GM18502 (cell line): ENCODE results near the gene SMPD3.
A peak's percentile ranks its signal among the peaks of the same experiment; 100 is the strongest.

Source experiments
- ATAC-seq: cut with Tn5 transposase; IDR thresholded peaks from one replicate; pipeline ENCODE4 v1.9.1; 2021; ENCODE audit warnings: mild to moderate bottlenecking; ENCODE audit not compliant: unreplicated experiment, poor library complexity

SMPD3 gene

DNA sequence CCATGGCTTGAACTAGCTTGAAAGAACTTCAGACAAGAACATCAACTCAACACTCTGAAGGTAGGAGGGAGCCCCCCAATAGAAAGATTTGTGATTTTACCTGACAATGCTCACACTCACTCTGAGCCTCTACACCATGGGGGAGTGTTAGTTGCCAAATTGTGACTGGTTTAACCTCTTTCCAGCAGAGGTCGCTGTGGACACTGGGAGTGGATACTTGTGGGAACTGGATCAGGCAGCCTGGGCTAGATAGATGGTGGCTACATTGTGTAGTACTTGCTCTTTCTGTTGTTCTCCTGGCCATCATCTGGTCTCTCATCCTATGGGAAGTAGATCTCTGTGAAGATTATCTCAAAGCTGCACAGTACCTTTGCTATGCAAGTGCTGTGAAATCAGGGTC is 2.9 kb downstream of the SMPD3 start:
- ATAC-seq, result no peak

DNA sequence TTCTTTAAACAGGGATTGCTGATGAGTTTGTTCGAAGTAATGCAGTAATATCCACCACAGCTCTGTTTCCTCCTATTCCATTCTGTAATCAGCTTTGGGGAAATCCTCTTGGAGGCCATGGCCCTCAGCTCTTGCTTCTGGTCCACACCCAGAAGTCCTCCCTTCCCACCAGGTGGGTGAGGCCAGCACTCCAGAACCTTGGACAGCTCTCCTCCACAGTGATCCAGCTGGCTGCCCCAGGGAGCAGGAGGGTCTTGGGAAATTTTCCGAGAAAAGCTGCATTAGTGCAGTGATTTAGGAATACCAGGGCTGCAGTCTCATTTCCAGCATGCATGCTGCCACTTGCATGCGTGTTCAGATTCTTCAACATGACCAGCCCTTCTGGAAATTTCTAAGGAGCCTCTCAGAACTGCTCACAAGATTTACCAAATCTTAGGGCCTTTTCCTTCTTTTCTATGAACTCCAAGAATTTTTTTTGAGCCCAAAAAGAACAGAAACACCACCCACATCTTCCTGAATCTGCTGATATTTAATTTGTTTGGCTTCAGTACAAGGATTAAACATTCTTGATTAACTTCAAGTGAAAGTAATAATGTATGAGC is 4.2 kb downstream of the SMPD3 start:
- ATAC-seq, result no peak

DNA sequence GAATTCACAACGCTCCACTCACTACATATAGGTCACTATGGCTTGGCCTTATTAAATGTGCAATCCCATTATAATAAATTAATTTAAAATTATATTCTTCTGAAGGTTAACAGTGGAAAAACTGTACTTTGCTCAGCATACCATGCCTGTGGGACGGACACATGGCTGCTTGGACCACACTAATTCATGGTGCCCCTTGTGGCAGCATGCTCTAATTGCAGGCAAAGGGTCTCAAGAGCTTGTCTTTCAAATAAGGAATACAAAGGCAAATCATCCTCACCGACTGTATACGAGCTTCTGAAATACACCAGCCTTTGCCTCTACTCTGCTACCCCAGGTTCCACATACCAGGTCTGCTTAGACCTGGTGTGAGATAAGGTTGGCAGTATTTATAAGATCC is 11.7 kb downstream of the SMPD3 start:
- no peak for ATAC-seq

DNA sequence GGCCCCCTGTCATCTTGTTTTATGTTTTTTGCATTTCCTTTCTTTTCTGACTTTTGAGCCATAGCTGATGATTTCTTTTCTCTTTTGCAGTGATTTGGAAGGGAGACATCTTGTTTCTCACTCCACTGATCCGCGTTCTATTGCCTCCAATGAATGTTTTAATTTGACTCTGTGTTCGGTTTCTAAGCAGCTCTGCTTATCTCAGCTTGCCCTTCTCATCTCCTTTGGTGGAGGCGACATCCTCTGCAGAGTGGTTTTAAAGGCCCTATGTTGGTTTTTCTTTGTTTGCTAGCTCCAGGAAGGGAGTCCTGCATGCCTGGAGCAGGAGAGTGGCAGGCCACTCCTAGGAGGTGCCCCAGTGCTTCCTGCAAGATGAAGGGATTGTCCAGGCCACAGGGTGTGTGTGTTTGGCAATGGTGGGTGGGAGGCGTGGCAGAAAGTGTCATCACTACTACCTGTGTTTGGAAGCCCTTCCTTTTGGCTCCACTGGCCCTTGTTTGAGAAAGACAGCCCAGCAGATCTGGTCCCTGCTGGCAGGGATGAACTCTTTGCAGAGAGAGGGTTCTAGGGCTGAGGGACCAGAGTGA is 13.6 kb downstream of the SMPD3 start:
- no peak for ATAC-seq

DNA sequence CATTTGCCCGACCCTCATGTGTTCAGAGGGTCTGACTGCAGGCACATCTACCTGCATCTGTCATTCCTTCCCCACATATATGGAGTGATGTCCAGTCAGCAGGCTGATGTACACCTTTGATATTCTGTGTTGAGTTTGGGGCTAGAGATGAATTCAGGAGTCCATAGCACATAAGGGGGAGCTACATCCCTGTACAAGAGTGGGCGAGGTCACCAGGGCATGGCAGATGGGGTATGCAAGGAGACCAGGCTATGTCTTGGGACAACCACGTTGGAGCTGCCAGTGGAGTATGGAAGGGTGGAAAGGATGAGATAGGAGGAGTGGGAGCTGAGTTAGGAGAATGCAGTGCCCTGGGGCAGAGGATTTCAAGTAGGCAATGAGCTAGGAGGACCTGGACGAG is 15.0 kb downstream of the SMPD3 start:
- ATAC-seq, result no peak

DNA sequence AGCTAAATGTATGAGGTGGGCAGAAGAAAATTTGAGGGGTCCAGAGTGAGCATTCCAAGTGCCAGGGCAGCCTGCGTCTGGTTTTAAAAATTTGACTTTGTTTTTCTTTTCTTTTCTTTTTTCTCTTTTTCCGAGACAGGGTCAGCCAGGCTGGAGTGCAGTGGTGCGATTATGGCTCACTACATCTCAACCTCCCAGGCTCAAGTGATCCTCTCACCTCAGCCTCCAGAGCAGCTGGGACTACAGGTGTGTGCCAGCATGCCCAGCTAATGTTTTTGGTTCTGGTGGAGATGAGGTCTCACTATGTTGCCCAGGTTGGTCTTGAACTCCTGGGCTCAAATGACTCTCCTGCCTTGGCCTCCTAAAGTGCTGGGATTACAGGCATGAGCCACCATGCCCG is 15.6 kb downstream of the SMPD3 start:
- no peak for ATAC-seq

DNA sequence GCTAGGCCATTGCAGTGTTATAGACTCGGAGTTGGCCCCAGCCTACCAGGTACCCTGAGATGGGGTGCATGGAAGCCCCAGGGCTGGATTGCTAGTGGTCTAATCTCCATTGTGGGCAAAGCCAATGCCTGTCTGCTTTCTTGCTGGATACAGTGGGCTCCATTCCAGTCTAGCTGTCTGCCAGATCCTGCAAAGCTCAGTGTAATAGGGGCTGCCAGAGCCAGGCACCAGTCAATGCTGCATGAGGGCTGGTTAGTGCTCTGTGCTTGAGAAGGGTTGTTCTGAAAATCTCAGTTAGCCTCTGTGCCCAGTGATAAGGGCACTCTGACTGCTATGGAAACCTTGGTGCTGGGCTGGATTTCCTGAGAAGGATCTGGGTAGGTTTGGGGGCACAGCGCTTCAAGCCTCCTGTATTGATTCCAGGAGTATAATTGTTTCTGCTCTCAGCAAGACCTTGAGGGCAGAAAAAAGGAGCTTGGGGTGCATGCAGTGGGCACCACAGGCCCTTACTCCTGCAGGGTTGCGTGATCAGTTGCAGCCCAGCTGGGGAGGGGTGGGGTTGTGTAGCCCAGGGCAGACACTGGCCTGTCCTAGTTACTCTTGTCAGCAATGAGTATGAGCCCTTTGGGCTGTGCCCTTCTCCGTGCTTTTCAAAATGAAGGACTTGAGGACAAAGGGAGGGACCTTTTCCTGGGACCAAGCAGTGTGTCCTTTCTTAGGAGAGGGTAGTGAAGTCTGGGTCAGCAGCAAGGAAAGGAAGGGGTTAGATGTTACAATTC is 19.0 kb downstream of the SMPD3 start:
- no peak for ATAC-seq

DNA sequence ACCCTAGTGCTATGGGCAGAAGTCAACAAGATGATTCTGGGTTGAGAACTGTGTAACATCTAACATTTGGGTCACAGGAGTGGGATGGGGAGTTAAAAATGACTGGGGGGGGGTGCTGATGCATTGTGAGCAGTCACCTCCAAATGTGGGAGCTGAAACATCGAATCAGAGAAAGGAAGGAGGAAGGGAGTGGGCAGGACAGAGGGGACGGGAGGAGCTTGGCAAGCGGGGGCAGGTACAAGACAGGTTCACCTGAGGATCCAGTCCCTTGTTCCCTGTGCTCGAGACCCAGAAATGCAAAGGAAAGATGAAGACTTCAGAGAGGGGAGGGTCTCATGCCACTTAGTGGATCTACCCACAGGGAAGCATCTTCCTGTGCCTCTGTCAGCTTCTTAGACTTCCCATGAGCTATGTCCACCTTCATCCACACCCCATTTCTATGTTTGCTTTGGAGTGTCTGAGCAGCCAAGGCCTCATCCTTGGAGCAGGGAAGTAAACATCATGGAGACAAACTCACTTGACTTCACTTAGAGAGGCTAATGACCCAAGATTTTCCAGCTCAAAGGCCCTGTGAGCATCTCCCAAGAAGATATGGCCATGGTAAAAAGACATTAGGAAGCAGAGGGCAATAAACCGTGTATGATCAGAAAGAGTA is 20.5 kb downstream of the SMPD3 start:
- no peak for ATAC-seq

DNA sequence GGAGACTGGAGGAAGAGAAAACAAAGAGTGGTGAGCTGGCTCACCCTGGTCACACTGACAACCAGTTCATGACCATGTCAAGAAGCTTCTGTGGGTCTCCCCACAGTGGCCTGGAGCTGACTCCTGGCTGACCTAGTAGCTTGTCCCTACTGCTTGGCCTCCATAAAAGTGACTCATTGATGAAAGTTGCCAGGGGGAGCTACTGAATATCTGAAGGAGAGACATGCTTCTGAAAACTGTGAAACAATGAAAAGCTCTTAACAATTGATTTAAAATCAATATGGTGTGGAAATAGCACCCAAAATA is 22.0 kb downstream of the SMPD3 start:
- ATAC-seq, result no peak

DNA sequence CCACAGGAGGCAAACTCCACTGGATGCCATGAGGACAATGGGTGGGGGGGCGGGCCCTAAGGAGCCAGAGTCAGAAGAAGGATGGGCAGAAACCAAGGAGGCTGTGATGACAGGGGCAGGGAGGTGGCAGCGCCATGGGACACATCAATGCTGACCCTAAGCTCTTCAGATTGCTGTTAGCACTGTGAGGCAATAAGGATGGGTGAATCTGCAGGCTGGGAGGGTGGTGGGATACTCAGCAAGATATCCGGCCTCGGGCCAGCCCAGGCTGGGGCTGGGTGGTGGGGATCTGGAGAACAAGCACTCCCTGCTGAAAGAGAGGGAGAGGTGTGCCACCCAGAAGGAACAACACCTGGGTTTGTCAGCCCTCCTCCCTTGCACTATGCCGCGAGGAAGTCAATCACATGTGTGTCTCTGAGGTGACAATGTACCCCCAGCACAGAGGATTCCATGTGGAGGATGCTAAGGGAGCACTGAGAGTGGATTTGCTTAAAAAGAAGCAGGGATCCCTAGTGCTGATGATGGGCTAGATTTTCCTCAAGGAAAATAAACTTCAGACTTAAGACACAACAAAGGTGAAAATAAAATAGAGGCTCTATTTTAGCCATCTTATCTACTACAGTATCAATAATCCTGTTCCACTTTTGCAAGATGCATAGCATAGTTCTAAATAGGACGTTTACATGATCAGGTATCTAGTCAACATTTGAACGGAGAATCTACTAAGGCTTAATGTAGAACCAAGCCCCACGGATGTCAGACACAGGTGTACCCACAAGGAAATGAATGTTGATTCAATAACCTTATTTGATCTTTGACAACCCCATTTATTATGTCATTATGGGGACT is 22.6 kb downstream of the SMPD3 start:
- no peak for ATAC-seq

DNA sequence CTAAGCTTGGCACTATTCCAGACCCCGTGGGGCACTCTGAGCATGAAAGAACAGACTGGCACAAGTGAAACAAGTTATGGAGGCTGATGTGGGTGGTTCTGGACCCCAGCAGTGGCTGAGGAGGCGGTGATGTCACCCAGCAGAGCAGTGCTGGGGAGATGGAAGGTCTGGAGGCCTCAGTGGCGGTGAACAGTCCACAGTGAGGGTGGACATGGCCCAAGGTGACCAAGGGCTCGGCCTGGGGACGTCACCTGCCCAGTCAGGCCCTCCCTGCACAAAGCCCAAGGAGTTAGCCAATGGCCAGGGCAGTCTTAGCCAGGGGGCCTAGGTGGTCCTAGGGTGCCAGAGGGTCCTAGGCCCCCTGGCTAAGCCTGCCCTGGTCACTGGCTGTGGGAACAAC is 24.5 kb downstream of the SMPD3 start:
- no peak for ATAC-seq

DNA sequence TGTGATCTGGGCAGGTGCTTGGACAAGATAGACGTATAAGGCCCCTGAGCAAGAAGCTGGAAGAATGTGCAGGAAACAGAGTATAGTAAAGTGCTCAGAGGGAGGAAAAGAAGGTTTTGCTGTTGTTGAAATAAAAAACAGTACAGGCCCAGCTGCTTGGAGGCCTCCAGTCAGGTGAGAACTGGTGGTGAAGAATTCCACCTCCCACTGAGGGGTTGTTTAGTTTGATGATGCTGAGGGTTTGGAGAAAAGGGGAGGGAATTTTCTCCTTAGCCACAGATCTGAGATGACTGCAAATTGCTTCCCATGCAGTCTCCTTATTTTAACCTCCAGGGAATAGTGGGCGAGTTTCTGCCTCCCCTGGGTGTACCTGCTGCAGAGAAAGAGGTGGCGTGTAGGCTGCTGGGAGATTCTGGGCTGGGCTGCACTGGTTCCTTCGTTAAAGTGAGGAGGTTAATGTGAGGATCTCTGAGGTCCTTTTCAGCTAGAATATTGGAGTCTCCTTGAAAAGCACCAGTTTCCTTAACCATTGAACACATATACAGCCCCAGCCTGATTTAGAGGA is 25.8 kb downstream of the SMPD3 start:
- no peak for ATAC-seq

DNA sequence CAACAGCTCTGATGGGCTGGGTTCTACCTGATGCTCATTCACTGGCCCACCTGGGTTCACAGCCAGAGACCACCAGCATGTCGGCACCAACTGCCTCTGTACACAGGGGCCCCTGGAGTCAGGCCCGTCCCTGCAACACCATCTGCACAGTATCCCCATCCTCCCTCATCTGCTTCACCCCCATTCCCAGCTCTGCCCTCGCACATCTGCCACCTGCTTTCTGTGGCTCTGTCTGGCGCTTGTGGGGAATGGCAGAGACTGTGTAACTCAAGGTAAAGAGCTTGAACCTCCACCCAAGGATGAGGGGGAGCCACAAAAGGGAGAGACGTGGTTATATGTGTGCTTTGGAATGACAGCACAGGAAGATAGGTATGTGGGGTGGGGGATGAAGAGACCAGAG is 27.2 kb downstream of the SMPD3 start:
- ATAC-seq, result no peak

DNA sequence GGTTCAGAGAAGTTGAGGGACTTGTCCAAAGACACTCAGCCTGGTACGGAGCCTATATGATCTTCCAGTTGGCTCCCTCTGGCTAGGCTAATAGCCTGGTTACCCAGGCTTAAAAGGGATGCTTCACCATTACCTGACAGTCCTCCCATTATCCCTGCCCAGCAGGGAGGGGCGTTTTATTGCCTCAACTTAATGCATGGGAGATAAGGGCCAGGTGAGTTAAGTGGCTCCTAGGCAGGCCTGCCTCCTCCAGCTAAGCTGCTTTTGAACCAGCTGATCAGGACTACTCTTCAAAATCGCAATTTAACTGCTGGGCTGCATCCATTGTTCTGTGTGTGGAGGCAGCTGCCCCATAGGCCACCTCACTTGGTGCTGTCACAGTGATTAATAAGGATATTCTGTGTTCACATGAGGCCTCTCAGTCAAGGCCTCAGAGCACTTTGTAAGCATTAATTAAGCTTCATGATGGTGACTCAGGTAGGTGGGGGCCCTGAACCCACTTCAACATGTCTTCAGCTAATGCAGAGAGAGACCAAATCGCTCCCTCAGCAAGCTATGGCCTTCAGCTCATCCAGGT is 27.9 kb downstream of the SMPD3 start:
- ATAC-seq, result no peak

DNA sequence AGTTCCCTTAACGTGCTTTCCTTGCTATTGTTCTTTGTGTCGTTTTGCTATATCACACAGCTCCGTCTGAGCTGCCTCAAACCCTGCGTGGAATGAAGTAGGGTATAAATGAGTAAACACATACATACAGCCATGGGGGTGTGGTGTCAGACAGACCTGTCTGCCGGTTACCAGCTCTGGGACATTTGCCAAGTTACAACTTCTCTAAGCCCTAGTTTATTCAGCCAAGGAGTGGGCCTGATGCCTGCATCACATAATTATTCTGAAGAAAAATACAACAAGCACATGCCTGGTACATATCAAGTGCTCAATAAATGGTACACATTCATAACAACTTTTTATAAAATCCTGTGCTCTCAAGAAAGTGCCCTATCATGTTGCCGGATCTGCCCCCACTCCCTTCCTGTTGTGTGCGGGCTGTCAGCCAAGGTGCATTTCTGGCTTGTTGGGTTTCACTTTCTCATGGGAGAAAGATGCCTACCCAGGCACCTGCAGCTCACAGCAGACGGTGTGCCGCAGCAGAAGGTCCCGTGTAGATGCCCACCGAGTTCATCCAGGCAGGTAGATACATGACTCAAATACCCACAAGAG is 30.5 kb downstream of the SMPD3 start:
- ATAC-seq, result peak; percentile 76

DNA sequence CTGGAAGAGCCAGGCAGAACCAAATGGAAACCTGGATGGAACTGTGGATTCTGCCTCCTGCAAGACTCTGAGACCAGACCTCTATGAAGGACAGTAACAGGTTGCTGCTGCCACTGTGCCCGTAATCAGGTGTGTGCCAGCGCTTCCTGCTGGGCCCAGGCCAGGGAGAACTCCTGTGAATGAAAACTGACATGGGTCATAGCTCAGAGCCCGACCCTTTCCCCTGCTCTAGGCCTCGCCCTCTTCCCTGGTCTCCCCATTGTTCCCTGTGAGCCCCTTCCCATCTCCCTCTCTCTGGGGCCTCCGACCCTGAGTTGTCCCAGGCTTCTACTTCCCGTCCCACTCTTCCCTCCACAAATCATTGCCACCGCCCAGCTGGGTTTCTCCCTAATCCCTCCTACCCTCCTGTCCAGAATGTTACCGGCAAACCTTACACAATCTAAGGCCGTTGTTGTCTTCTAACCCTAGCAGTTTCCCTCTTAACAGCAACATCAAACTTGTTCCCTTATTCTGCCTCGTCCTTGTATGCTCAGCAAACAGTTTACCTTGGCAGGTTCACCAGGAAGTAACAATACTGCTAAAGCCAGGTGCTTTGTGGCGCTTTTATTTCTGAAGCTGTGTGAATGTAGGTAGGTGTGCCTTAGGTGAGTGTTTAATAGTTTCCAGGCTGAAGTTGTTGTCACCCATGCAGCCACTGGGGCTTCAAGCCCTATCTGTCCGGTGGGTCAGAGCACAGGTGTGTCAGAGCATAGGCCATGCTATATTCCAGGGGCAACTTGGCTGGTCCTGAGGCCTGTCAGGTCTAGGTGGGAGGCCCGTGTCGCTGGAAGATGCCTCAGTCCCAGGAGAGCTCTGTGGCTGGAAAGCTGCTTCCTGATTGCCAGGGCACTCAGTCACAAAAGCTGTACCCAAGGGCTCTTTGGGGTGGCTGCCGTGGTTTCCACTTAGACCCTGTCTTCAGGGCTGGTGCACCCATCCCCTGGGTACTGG is 32.0 kb downstream of the SMPD3 start:
- ATAC-seq, result no peak

DNA sequence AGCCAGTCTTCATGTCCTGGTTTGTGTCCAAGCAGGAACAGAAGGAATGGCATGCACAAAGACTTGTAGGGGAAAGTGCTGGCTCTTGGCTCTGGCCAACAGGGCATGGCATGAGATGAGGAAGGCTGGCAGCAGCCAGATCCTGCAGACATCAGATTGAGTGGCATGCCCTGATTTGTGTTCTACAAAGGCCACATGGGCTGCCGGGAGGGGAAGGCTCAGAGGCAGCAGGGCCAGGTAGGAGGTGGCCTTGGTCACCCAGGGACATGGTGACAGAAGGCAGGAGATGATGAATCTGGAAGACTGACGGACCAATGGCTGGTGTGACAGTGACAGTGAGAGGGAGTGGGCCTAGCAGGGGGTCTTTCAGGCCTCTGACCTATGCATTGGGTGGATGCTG is 33.7 kb downstream of the SMPD3 start:
- ATAC-seq, result no peak

DNA sequence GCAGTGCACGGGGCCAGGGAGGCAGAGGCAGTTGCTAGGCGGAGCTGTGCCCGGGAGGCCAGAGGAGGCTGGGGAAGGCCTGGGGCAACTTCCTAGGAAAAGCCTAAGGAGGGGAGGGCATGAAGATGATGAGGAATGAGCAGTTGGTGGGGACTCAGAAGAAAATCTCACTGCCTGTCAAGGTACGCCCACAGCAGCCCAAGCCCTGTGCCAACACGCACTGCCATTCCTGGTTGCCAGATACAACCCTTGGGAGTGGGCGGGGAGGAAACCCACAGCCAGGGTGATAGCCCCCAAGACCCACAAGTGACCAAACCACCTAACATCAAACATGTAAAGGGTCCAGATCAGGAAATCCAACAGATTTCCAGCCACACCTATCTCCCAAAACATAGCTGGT is 36.2 kb downstream of the SMPD3 start:
- ATAC-seq, result no peak
